DND-41 (cell line): ENCODE measurements around the gene PSMD7.

Experiments
- EZH2 ChIP-seq: IDR thresholded peaks from 3 replicates; pipeline ENCODE4 v1.6.1; 2012; ENCODE audit warnings: borderline replicate concordance, low read depth, mild to moderate bottlenecking, moderate library complexity, low read length, inconsistent platforms; ENCODE audit not compliant: severe bottlenecking
- TF ChIP-seq, protein P1 (sequence below): IDR thresholded peaks from 2 replicates; pipeline ENCODE4 v1.5.1; 2012; ENCODE audit warnings: borderline replicate concordance, low read length, moderate library complexity, mild to moderate bottlenecking; ENCODE audit not compliant: poor library complexity, severe bottlenecking; ENCODE audit errors: extremely low read depth

DNA sequence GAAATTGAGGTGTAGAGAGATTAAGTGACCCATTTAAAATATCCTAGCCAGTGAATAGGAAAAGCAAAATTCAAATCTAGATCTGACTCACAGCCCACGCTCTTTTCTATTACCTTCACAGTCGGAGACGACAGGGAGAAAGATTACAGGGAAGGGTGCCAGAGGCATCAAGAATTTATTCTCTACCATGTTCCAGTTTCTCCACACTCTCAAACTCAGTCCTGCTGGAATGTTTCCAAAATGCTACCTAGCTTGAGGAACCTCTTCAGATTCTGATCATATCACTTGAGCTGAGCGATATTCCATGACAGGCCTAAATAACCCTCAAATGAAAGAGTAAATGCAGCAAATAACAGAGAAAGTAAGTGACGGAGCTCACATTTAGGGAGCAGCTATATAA lies 5.4 kb upstream of the PSMD7 start:
- TF ChIP-seq, protein P1, sequence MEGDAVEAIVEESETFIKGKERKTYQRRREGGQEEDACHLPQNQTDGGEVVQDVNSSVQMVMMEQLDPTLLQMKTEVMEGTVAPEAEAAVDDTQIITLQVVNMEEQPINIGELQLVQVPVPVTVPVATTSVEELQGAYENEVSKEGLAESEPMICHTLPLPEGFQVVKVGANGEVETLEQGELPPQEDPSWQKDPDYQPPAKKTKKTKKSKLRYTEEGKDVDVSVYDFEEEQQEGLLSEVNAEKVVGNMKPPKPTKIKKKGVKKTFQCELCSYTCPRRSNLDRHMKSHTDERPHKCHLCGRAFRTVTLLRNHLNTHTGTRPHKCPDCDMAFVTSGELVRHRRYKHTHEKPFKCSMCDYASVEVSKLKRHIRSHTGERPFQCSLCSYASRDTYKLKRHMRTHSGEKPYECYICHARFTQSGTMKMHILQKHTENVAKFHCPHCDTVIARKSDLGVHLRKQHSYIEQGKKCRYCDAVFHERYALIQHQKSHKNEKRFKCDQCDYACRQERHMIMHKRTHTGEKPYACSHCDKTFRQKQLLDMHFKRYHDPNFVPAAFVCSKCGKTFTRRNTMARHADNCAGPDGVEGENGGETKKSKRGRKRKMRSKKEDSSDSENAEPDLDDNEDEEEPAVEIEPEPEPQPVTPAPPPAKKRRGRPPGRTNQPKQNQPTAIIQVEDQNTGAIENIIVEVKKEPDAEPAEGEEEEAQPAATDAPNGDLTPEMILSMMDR, result no peak
- no peak for TF ChIP-seq EZH2
